RKO (cell line): ENCODE measurements around the gene MTA3.

Source experiments
- DNase-seq: peaks from one replicate; pipeline ENCODE4 v3.0.0-alpha.2; 2016; ENCODE audit warnings: low spot score

MTA3 gene

GRCh38 chr2:42733852-42734251, 165.4 kb downstream of the MTA3 start:
- DNase-seq, result no peak

GRCh38 chr2:42736598-42737322, 168.3 kb downstream of the MTA3 start:
- no peak for DNase-seq

GRCh38 chr2:42741140-42741539, 172.7 kb downstream of the MTA3 start:
- no peak for DNase-seq

DNA sequence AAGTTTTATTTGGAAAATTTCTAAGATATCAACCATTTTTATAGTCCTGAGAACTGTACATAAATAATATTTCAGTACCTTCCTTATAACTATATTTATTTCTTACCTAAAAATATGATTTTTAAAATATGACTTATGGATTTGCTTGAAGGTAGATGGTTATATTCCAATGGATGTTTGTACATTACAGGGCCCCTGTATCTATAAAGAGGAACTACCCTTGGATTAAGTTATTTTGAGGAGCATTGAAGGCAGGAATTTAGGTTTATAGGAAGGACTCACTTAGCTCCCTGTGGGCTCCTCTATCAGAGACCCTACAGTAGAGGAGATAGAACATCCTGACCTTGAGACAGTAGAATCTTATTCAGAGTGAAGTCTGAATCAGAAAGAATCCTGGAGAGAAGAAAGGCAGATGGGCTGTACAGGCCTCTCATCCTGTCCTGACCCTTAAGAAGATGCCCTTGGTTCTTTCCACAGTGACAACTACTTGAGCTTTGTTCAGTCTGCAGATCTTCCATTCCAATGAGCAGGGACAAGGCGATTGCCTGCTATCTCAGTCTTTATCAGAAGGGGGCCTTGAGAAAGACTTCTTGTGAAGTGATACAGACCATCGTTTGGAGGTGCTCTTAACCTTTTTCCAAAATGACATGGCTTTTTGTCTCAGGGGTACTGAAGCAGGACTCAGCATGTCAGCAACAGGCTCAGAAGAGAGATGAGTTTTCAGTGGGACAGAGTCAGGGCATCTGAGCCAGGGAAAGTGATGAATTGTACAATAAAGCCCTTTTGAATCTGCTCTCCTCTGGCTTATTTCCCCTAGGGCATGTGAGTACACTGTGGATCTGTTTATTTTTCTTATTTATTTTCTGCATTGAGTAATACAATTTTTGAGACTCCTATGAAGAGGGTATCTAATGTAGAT, 174.6 kb downstream of the MTA3 start:
- DNase-seq, result no peak

DNA sequence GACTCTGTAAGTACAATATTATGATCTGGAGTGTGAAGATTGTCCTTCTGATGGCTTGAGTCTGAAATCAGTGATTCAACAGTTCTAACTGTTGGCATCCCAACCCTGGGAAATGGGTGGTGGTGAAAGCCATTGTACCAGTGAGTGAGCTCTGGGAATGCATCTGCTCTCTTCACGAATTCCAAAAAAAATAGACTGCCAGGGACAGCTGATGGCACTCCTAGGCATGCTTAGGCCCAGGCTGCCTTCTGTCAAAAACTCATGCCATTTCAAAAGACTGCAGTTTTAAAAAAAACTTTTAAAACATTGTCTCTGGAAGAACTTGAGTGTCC, 175.2 kb downstream of the MTA3 start:
- DNase-seq, result no peak

DNA sequence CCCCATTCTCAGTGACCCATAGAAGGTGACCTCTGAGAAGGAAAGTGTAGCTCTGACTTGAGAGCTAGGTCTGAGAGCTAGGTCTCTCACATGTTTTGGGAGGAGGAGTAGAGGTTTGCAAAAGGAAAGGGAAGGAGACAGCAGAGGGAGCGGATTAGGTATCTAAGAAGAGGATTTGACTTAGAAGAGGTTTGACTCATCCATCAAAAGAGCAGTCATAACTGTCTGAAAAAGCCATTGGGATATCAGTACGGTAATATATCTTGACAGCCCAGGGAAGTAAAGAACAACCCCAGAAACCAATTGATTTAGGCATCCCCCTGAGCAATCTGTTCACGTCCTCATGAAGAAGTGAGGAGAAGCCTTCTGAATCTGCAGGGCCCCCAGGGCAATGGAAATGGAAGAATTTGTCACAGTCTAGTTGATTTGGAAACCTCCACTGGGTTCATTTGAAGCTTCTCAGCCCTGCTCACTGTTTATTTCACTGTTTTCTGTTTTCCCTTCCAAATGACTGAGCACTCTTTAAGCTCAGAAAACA, 176.2 kb downstream of the MTA3 start:
- no peak for DNase-seq

DNA sequence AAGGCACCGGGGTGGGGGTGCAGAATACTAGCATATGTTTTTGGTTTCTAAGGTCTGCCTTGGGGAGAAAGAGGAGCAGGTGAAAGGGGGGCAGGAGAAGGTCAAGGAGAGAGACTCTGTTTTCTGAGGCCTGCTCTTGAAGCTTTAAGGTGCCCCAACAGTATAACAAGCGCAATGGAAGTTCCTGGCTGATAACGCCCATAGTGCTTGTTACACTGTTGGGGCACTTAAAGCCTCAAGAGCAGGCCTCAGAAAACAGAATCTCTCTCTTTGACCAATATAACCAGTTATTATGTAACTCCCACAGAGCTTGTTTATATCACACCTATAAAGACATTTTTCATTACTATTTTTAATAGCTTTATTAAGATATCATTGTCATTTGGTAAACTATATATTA, 179.0 kb downstream of the MTA3 start:
- no peak for DNase-seq

DNA sequence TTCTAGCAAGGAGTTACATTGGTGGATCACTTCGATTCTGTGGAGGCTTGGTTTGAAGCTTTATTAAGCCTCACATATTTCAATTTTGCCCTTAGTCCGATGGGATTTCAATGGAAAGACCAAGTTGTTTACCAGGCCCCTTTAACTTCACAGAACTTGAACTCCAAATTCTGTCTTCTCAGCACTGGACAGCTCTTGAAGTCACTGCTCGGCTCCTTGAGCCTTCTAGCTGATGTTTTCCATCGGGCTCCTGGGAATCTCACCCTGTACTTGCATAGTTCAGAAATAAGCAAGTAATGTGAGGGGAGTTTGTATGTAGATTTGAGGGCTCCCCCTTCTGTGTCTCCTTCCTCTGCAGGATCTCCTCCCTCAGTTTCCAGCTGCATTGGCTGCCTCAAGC, 180.4 kb downstream of the MTA3 start:
- DNase-seq, result no peak

DNA sequence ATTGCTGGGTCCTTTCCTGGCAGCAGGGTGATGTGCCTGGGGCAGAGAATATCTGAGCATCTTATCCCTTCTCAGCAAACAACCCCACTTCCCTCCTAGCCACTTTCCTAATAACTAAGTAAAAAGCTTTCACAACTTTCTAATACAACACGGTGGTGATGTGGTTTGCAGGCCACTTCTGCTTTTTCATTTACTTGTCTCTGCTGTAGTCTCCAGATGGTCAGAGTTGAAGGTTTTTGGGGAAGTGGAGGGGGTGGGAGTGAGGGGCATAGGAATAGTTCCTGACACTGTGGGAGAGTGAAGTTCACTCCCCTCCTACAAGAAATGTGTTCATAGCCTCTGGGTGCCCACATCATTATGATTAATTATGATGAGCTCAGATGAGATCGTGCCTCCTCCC, 183.9 kb downstream of the MTA3 start:
- no peak for DNase-seq

- DNase-seq, result no peak
Measured at GRCh38 chr2:42752816-42753813, 184.7 kb downstream of the MTA3 start.

DNA sequence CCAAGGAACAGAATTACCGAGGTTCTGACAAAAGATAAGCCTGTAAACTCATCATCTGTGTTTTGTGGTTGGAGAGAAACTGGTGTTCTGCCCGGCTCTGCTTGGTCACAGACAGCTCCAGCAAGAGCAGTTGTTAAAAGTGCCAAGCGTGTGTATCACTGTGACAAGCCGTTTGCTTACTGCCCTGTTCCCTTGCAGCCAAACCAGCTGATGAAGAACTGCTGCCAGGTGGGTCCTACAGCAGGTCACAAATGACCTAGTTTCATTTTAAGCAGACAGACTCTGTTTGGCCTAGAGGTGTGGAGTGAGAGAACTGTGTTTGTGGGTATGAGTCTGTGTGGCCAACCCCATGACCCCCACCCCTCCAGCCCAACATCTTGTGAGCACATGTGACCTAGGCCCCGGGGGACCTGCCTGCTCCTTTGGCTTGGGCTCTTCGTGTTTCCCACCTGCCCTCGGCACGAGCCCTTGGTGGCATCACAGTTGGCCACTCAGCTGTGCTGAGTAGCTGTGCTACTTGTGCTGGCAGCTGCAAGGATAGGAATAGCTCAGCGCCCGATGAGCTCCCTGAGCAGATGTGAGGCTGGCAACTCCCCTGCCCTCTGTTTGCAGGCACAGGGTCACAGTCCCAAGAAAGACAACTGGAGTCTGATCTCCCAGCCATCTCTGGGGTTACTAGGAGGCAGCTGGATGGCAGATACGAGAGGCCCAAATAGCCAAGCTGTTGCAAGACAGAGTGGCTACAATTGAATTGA, 185.8 kb downstream of the MTA3 start:
- no peak for DNase-seq

DNA sequence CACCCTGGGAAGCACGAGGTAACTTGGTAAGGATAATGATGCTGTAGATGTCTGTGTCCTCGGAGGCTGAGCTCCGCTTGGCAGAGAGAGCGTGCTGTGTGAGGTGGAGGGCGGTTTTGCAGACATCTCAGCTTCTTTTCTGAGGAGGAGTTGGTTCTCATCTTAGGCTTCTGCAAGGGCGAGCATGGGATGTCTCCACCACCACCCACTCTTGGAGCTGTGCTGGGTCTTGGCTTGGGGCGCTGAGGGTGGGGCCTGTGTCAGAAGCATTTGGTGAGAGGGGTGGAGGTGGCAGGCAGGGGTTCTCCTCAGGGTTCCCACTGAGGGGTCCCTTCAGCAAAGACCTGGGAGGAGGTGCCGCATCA, 186.3 kb downstream of the MTA3 start:
- DNase-seq, result no peak

DNA sequence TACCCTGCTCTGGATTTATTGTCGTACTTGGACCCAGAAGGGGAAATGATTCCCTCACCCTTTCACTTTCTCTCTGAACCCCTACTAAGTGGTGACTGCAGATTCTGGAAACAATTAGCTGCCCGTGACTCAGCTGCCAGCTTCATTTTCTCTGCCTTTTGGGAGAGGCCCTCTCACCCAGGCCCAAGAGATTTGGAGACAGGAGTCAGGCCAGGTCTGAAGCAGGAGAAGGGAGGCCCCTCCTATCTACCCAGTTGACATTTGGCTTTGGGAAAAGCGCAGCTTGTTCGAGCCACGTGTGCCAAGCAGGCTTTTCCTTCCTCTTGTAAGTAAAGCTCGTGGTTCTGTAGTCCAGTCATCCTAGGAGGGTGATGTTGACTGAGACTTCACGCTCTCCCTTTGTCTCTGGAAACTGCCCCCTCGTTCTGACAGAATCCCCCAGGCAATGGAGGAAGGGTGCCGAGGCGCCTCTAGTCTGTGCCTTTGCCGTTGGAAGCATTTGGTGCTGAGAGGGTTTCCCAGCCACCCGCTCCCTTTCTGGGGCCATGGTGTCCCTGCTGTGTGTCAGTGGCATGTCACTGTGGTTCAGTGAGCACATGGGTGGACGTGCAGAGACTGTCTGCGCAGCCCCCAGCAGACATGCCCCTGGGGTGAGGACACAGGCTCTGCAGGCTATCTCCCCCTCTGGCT, 186.9 kb downstream of the MTA3 start:
- DNase-seq, result no peak

DNA sequence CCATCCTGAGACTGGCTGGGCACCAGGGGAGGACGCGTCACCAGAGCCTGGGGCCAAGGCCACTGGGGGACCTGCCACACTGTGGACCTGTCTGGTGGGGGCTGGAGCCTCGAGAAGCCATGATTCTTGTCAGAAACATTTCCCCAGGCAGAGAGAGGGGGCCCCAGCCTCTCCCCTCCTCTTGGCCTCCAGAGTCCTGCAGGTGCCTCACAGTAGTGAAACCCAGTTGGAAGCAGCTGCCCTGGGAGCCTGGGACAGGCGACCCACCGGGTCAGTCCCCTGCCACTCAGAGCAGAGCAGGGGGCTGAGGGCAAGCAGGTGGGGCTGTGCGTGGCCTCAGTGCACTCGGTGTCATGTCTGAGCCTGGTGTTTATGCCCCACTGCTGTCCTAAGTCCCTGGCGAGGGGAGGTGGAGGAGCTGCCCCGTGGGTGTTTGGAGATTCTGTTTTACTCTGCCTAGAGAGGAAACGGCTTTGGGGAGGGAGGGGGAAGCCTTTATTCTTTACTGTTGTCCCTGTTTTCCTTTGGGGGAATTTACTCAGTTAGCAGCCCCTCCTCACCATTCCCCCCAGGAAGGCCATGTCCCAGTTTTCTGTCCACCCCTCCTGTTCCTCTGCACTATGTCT, 187.8 kb downstream of the MTA3 start:
- DNase-seq, result no peak

- no peak for DNase-seq
Measured at GRCh38 chr2:42756966-42757513, 188.6 kb downstream of the MTA3 start.

- DNase-seq, result no peak
Measured at GRCh38 chr2:42757981-42758740, 189.7 kb downstream of the MTA3 start.

DNA sequence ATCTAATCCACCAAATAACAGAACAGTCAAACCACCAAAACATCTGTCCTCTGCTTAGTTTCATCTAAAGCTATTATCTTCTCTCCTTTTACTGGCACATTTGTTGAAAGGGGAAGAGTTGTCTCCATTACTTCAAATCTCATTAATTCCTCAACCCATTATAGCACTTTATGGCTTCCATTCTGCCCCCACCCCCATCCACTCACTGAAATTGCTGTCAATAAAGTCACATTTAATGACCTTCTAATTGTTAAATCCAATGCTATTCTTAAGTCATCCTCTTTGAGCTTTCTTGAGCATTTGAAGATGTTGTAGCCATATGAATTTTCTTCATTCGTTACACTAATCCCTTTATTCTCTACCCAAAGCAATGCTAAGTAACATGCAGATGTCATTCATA, 190.3 kb downstream of the MTA3 start:
- DNase-seq, result no peak

- DNase-seq, result no peak
Measured at GRCh38 chr2:42761554-42761953, 193.1 kb downstream of the MTA3 start.

DNA sequence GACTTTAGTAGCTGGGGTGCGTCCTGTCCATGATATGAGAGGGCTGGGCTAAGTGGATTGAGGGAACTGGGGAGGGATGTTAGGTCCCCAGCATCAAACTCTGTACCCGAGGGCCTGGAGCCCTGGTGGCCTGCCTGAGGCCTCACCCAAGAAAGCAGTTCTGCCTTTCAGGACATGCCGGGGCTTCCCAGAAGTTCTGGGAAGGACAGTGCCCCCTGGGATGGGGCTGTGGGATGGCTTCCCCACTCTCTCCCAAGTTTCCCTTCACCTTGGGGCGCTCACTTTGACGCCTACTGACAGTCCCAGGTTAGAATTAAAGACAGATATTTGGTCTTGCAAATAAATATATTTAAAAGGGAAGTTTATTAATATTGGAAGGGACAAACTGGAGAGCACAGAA, 193.7 kb downstream of the MTA3 start:
- no peak for DNase-seq
